Measurements from ENCODE around the gene SPTBN4.
A peak's percentile ranks its signal among the peaks of the same experiment; 100 is the strongest.

Gene SPTBN4

DNA sequence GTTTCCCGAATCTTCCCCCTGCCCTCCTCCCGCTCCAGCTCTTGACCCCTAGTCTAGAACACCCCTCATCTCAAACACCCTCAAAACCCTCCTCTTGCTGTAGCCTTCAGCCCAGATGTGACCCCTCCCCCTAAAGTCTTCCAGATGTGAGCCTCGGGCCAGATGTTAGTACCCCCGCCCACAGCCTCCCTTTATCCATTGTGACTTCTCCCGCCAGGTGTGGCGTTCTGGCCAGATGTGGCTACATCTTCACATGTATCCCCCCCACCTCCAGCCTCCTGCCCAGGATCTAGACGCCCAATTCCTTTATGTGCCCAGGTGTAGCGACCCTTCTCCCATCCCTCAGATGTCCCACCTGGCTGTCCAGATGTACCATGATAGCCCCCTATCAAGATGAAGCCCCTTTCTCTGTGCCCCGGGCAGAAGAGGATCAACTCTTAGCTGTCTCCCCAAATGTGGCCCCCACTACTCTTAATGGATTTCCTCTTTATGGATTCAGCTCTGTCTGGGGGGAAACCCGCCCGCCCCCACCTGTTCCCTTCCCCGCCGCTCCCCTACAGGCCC, 133.9 kb downstream of the SPTBN4 start:
- Histone ChIP-seq H3K9me2 (replicated peaks; ENCODE audit: low read depth, low read length) (no peaks in the 10 kb centered on the region), H3K9me3 (ENCODE audit: insufficient read depth, low read depth, low read length) (no peaks in the 10 kb centered on the region), H3K9ac (ENCODE audit: low read depth, low read length, poor library complexity, severe bottlenecking) (peak overlapping the region; percentile 74), H3K4me1 (ENCODE audit: insufficient read depth, low read length, poor library complexity, severe bottlenecking) (peaks cover 46% of the 10 kb centered on the region), H3K79me2 (ENCODE audit: insufficient read depth, low read length) (no peaks in the 10 kb centered on the region), H3K27me3 (ENCODE audit: insufficient read depth, low read length, poor library complexity, severe bottlenecking) (no peaks in the 10 kb centered on the region), H4K20me1 (ENCODE audit: insufficient read depth, low read length, poor library complexity, severe bottlenecking) (peaks cover 12% of the 10 kb centered on the region), H2AFZ (ENCODE audit: low read length) (no peak overlapping the region), H3K4me2 (ENCODE audit: low read depth, low read length, poor library complexity, severe bottlenecking) (peak overlapping the region; percentile 91), H3K36me3 (ENCODE audit: insufficient read depth, low read length) (no peaks in the 10 kb centered on the region), H3F3A (ENCODE audit: low read depth) (peaks cover 8% of the 10 kb centered on the region; the same call in 1 of the 2 replicates), H3K4me3 (ENCODE audit: low read length, poor library complexity, severe bottlenecking) (peak overlapping the region; percentile 77)
- TF ChIP-seq, protein P1, sequence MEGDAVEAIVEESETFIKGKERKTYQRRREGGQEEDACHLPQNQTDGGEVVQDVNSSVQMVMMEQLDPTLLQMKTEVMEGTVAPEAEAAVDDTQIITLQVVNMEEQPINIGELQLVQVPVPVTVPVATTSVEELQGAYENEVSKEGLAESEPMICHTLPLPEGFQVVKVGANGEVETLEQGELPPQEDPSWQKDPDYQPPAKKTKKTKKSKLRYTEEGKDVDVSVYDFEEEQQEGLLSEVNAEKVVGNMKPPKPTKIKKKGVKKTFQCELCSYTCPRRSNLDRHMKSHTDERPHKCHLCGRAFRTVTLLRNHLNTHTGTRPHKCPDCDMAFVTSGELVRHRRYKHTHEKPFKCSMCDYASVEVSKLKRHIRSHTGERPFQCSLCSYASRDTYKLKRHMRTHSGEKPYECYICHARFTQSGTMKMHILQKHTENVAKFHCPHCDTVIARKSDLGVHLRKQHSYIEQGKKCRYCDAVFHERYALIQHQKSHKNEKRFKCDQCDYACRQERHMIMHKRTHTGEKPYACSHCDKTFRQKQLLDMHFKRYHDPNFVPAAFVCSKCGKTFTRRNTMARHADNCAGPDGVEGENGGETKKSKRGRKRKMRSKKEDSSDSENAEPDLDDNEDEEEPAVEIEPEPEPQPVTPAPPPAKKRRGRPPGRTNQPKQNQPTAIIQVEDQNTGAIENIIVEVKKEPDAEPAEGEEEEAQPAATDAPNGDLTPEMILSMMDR (conservative IDR thresholded peaks at IDR 0.05; ENCODE audit: low read length) = peak; percentile 47
- TF ChIP-seq EZH2phosphoT487 (IDR thresholded peaks at IDR 0.05; ENCODE audit: borderline replicate concordance) = no peak

DNA sequence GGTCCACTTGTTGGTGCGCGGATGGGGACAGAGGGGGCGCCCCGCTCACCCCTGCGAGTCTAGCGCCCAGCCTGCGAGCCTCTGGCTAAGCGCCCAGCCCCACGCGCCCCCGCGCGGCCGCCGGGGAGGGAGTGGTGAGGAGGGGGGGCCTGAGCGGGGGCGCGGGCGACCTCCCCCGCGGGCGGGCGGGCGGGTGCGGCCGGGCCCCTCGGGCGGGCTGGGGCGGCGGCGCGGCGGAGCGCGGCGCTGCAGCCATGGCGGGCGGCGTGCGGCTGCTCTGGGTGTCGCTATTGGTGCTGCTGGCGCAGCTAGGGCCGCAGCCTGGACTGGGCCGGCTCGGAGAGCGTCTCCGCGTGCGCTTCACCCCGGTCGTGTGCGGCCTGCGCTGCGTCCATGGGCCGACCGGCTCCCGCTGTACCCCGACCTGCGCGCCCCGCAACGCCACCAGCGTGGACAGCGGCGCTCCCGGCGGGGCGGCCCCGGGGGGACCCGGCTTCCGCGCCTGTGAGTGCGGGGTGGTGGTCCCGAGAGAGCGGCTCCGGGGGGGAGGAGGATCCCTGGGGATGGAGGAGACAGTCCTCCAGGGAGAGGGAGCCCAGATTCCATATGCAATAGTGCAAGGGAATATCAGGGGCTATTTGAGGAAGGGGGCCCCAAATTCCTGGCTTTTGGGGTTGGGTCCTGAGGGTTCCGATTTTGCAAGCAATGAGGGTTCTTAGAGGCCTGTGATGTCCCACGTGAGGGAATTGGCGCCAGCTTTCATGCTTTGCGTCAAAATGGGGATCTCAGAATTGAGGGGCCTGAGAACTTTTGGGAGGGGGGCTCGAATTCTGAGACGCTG, 134.6 kb downstream of the SPTBN4 start, which contains the start of gene LTBP4:
TSS of gene LTBP4 (plus strand) at position 236 of the 841 bp plus-strand sequence. CDS start at position 255, 19 bp downstream.
- Histone ChIP-seq H3K9me3 (ENCODE audit: insufficient read depth, low read depth, low read length) (no peaks in the 10 kb centered on the region), H3K4me1 (ENCODE audit: insufficient read depth, low read length, poor library complexity, severe bottlenecking) (peaks cover 51% of the 10 kb centered on the region), H3K79me2 (ENCODE audit: insufficient read depth, low read length) (no peaks in the 10 kb centered on the region), H2AFZ (ENCODE audit: low read length) (peak within 1 kb of the TSS; percentile 43; the same call in 1 of the 2 replicates), H3K4me3 (ENCODE audit: low read length, poor library complexity, severe bottlenecking) (peak within 1 kb of the TSS; percentile 77), H3K36me3 (ENCODE audit: insufficient read depth, low read length) (no peaks in the 10 kb centered on the region), H3F3A (ENCODE audit: low read depth) (peaks cover 8% of the 10 kb centered on the region; the same call in 1 of the 2 replicates), H3K4me2 (ENCODE audit: low read depth, low read length, poor library complexity, severe bottlenecking) (peak within 1 kb of the TSS; percentile 91), H3K27me3 (ENCODE audit: insufficient read depth, low read length, poor library complexity, severe bottlenecking) (no peaks in the 10 kb centered on the region), H3K9ac (ENCODE audit: low read depth, low read length, poor library complexity, severe bottlenecking) (peak within 1 kb of the TSS; percentile 74), H4K20me1 (ENCODE audit: insufficient read depth, low read length, poor library complexity, severe bottlenecking) (peaks cover 12% of the 10 kb centered on the region), H3K9me2 (replicated peaks; ENCODE audit: low read depth, low read length) (no peaks in the 10 kb centered on the region)
- TF ChIP-seq, protein P1 (conservative IDR thresholded peaks at IDR 0.05; ENCODE audit: low read length) = no peak; the same call in 1 of the 2 replicates
- no peak for TF ChIP-seq EZH2phosphoT487 (IDR thresholded peaks at IDR 0.05; ENCODE audit: borderline replicate concordance)

DNA sequence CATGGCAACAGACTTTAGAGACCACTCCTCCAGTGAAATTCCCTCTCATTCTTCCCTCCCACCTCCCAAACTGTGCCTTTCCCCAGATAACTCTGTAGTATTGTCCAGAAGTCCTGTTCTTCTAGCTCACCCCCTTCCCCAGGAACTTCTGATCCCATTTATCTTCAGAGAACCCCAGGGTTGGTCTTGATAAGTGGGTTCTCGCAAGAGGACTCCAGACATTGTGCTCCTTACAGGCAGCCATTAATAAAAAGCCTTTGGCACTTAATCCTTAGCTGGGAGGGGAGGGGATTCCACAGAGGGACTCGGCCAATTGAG, 136.2 kb downstream of the SPTBN4 start:
- peaks cover 8% of the 10 kb centered on the region; the same call in 1 of the 2 replicates for H3F3A ChIP-seq (ENCODE audit: low read depth)
- no peak overlapping the region for H3K9ac ChIP-seq (ENCODE audit: low read depth, low read length, poor library complexity, severe bottlenecking)
- H2AFZ ChIP-seq (ENCODE audit: low read length) = no peak overlapping the region
- H4K20me1 ChIP-seq (ENCODE audit: insufficient read depth, low read length, poor library complexity, severe bottlenecking) = peaks cover 12% of the 10 kb centered on the region
- TF ChIP-seq EZH2phosphoT487 (IDR thresholded peaks at IDR 0.05; ENCODE audit: borderline replicate concordance) = no peak
- TF ChIP-seq, protein P1 (conservative IDR thresholded peaks at IDR 0.05; ENCODE audit: low read length) = no peak
- peak overlapping the region; percentile 71 for H3K4me3 ChIP-seq (ENCODE audit: low read length, poor library complexity, severe bottlenecking)
- no peaks in the 10 kb centered on the region for H3K9me2 ChIP-seq (replicated peaks; ENCODE audit: low read depth, low read length)
- no peaks in the 10 kb centered on the region for H3K36me3 ChIP-seq (ENCODE audit: insufficient read depth, low read length)
- no peaks in the 10 kb centered on the region for H3K9me3 ChIP-seq (ENCODE audit: insufficient read depth, low read depth, low read length)
- peak overlapping the region; percentile 91 for H3K4me2 ChIP-seq (ENCODE audit: low read depth, low read length, poor library complexity, severe bottlenecking)
- H3K4me1 ChIP-seq (ENCODE audit: insufficient read depth, low read length, poor library complexity, severe bottlenecking) = peaks cover 51% of the 10 kb centered on the region
- no peaks in the 10 kb centered on the region for H3K27me3 ChIP-seq (ENCODE audit: insufficient read depth, low read length, poor library complexity, severe bottlenecking)
- no peaks in the 10 kb centered on the region for H3K79me2 ChIP-seq (ENCODE audit: insufficient read depth, low read length)

All from Loucy (cell line).